Liver (tissue), 9 donors: ENCODE results near the gene NR3C1. TPM values are rescaled to one million over a fixed set of nuclear protein-coding genes. Genes with fewer than 3 reads are reported as not detected.

Experiments
- DNase-seq: peaks from one replicate; pipeline ENCODE4 v3.0.0-alpha.2; 2017; ENCODE audit warnings: low spot score
- H3K27ac ChIP-seq, 2 donors: one replicate each; pipeline ENCODE4 v1.7.0; 2013; ENCODE audit warnings: inconsistent platforms in 2 of 2, low read length in 2 of 2, control low read depth in 1 of 2, low read depth in 1 of 2, mild to moderate bottlenecking in 1 of 2
- H3K27me3 ChIP-seq, 4 donors: one replicate each; pipeline versions ENCODE4 v1.6.1 to v1.7.0; 2013; ENCODE audit warnings: low read length in 3 of 4, inconsistent platforms in 1 of 4, mild to moderate bottlenecking in 1 of 4, moderate library complexity in 1 of 4; ENCODE audit not compliant: control insufficient read depth in 4 of 4, insufficient read depth in 4 of 4
- H3K36me3 ChIP-seq, 4 donors: one replicate each; pipeline versions ENCODE4 v1.6.1 to v1.7.0; 2013; ENCODE audit warnings: low read length in 3 of 4, mild to moderate bottlenecking in 3 of 4, low read depth in 1 of 4, moderate library complexity in 1 of 4; ENCODE audit not compliant: control insufficient read depth in 4 of 4, insufficient read depth in 3 of 4
- H3K4me1 ChIP-seq, 4 donors: one replicate each; pipeline versions ENCODE4 v1.6.1 to v1.7.0; 2013; ENCODE audit warnings: low read length in 3 of 4, mild to moderate bottlenecking in 3 of 4, moderate library complexity in 1 of 4; ENCODE audit not compliant: control insufficient read depth in 4 of 4, insufficient read depth in 4 of 4
- H3K4me3 ChIP-seq, 3 donors: one replicate each; pipeline versions ENCODE4 v1.6.1 to v1.7.0; 2013; ENCODE audit warnings: low read length in 3 of 3, control low read depth in 1 of 3, low read depth in 1 of 3, mild to moderate bottlenecking in 1 of 3
- H3K9ac ChIP-seq, 2 donors: one replicate each; pipeline ENCODE4 v1.7.0; 2013; ENCODE audit warnings: low read length in 2 of 2, mild to moderate bottlenecking in 2 of 2, moderate library complexity in 2 of 2, control low read depth in 1 of 2, low read depth in 1 of 2
- H3K9me3 ChIP-seq, 4 donors: one replicate each; pipeline versions ENCODE4 v1.6.1 to v1.7.0; 2013; ENCODE audit warnings: low read length in 3 of 4; ENCODE audit not compliant: control insufficient read depth in 4 of 4
- ATF3 ChIP-seq: IDR thresholded peaks from 2 replicates; pipeline ENCODE4 v1.6.1; 2016; ENCODE audit warnings: antibody characterized with exemption
- CTCF ChIP-seq: fragments of 150-350 bp; IDR thresholded peaks from 2 replicates; pipeline ENCODE4 v1.5.1; 2017; ENCODE audit warnings: improper control_type of control experiment, low read depth, low read length; ENCODE audit not compliant: missing input control
- EGR1 ChIP-seq, 2 donors: IDR thresholded peaks; 2 replicates each; pipeline ENCODE4 v1.6.1; 2016 to 2018; ENCODE audit warnings: antibody characterized with exemption in 2 of 2, low read depth in 2 of 2
- FOXA1 ChIP-seq: IDR thresholded peaks from 2 replicates; pipeline ENCODE4 v1.6.1; 2016; ENCODE audit warnings: antibody characterized with exemption
- FOXA2 ChIP-seq: IDR thresholded peaks from 2 replicates; pipeline ENCODE4 v1.6.1; 2016; ENCODE audit warnings: antibody characterized with exemption
- GABPA ChIP-seq, 2 donors: IDR thresholded peaks in 1 of 2; conservative IDR thresholded peaks in 1 of 2; 2 replicates each; pipeline ENCODE4 v1.6.1; 2016; ENCODE audit warnings: antibody characterized with exemption in 2 of 2, mild to moderate bottlenecking in 1 of 2, moderate library complexity in 1 of 2
- HNF4A ChIP-seq, 2 donors: conservative IDR thresholded peaks; 2 replicates each; pipeline ENCODE4 v1.6.1; 2016; ENCODE audit warnings: antibody characterized with exemption in 2 of 2, mild to moderate bottlenecking in 2 of 2
- JUND ChIP-seq, 2 donors: IDR thresholded peaks; 2 replicates each; pipeline ENCODE4 v1.6.1; 2016; ENCODE audit warnings: antibody characterized with exemption in 2 of 2
- NR2F2 ChIP-seq: IDR thresholded peaks from 2 replicates; pipeline ENCODE4 v1.6.1; 2016; ENCODE audit warnings: antibody characterized with exemption
- REST ChIP-seq: IDR thresholded peaks from 2 replicates; pipeline ENCODE4 v1.6.1; 2016; ENCODE audit warnings: antibody characterized with exemption, mild to moderate bottlenecking
- RXRA ChIP-seq, 2 donors: IDR thresholded peaks; 2 replicates each; pipeline ENCODE4 v1.6.1; 2017 to 2018; ENCODE audit warnings: antibody characterized with exemption in 2 of 2, mild to moderate bottlenecking in 1 of 2
- SP1 ChIP-seq: IDR thresholded peaks from 2 replicates; pipeline ENCODE4 v1.6.1; 2018; ENCODE audit warnings: antibody characterized with exemption, mild to moderate bottlenecking
- YY1 ChIP-seq: IDR thresholded peaks from 2 replicates; pipeline ENCODE4 v1.6.1; 2016; ENCODE audit warnings: antibody characterized with exemption, mild to moderate bottlenecking
- ZBTB33 ChIP-seq: IDR thresholded peaks from 2 replicates; pipeline ENCODE4 v1.6.1; 2016; ENCODE audit warnings: antibody characterized with exemption
- WGBS: extraction: QIAGEN DNeasy Blood & Tissue Kit; methylation state at CpG from one replicate; pipeline ENCODE4 v1.1.7; 2013; 5-methylcytosine and 5-hydroxymethylcytosine counted together
- polyA plus RNA-seq, 2 donors: library from polyadenylated mRNA; stranded (reverse) in 1 of 2; unstranded in 1 of 2; fragments of 200-250 nt in 1 of 2; fragments of >200 nt in 1 of 2; fragmentation: Nextera tagmentation in 1 of 2; extraction: Ambion mirVana in 1 of 2; gene quantifications; one replicate each; pipeline versions ENCODE4 v1.2.1 to v1.2.3, GENCODE V29; 2013 to 2015
- total RNA-seq, 2 donors: library from RNA; depleted of rRNA; stranded (reverse); fragments of >200 nt; gene quantifications; one replicate each; pipeline ENCODE4 v1.2.3, GENCODE V29; 2014
- donor health status: healthy.
- donor health status: healthy.
- donor health status: healthy.
- donor health status: healthy.
- donor health status: healthy.

Gene NR3C1
- total and polyA plus RNA-seq, 4 donors, result 24.5 to 36.4 (median 29.0) TPM

GRCh38 chr5:143437666-143438273 is 34.3 kb upstream of the NR3C1 start:
- H3K27ac ChIP-seq, result no peak overlapping the region
- no peak overlapping the region for H3K9ac ChIP-seq
- H3K4me3 ChIP-seq, result no peak overlapping the region
- WGBS, result 91% methylated on average over 4 of the region's 4 CpGs
- no peaks in the 10 kb centered on the region for H3K9me3 ChIP-seq
- H3K27me3 ChIP-seq, result no peaks in the 10 kb centered on the region
- H3K4me1 ChIP-seq, result peaks cover 0 to 13% (median 9%) of the 10 kb centered on the region in 4 donors
- DNase-seq, result no peak
- TF ChIP-seq EGR1 (IDR thresholded peaks at IDR 0.05; ENCODE audit: low read depth in 2 of 2), result no peak
- TF ChIP-seq NR2F2, result peak; percentile 15
- no peaks in the 10 kb centered on the region for H3K36me3 ChIP-seq

- WGBS, result 82% methylated on average over 2 of the region's 2 CpGs
- DNase-seq, result no peak
- Histone ChIP-seq H3K4me1 (peaks cover 0 to 19% (median 14%) of the 10 kb centered on the region in 4 donors), H3K9me3 (no peaks in the 10 kb centered on the region), H3K27me3 (no peaks in the 10 kb centered on the region), H3K9ac (no peak overlapping the region), H3K27ac (no peak overlapping the region), H3K4me3 (no peak overlapping the region), H3K36me3 (no peaks in the 10 kb centered on the region)
- no peak for TF ChIP-seq ATF3
- TF ChIP-seq NR2F2, result no peak
- TF ChIP-seq JUND (IDR thresholded peaks at IDR 0.05), result no peak
- TF ChIP-seq REST, result no peak
- TF ChIP-seq RXRA (IDR thresholded peaks at IDR 0.05), result no peak
- no peak for TF ChIP-seq CTCF
- TF ChIP-seq HNF4A (conservative IDR thresholded peaks at IDR 0.05), result no peak
- TF ChIP-seq SP1, result no peak
- no peak for TF ChIP-seq YY1
- no peak for TF ChIP-seq FOXA2
- TF ChIP-seq ZBTB33, result no peak
- TF ChIP-seq FOXA1, result no peak
- no peak for TF ChIP-seq GABPA (IDR thresholded peaks at IDR 0.05 in 1 of 2, conservative IDR thresholded peaks at IDR 0.05 in 1 of 2)
Observed at GRCh38 chr5:143436871-143437270, 33.4 kb upstream of the NR3C1 start.
